ENCODE measurements around the gene EGLN1.

- TF ChIP-seq EZH2phosphoT487 (IDR thresholded peaks at IDR 0.05; ENCODE audit: borderline replicate concordance, low read depth, low read length), result no peak
- no peak for TF ChIP-seq CTCF (conservative IDR thresholded peaks at IDR 0.05; ENCODE audit: low read length)
Observed at GRCh38 chr1:231446138-231446537, 24.1 kb upstream of the EGLN1 start.
